HG03097 (cell line): ENCODE data around the gene CACNA1S.

Experiments used
- ATAC-seq: cut with Tn5 transposase; IDR thresholded peaks from one replicate; pipeline ENCODE4 v1.9.1; 2021; ENCODE audit not compliant: unreplicated experiment, low FRiP score

Gene CACNA1S

GRCh38 chr1:201119206-201120197 lies 7.3 kb upstream of the CACNA1S start:
- ATAC-seq, result no peak

- ATAC-seq, result no peak
These were observed 3.9 kb upstream of the CACNA1S start for GRCh38 chr1:201116091-201116490.

GRCh38 chr1:201115390-201115937 lies 3.2 kb upstream of the CACNA1S start:
- no peak for ATAC-seq

- peak; percentile 75 for ATAC-seq
These were observed 2.3 kb upstream of the CACNA1S start for GRCh38 chr1:201114245-201115131.

- ATAC-seq, result no peak
These were observed 1.4 kb upstream of the CACNA1S start for GRCh38 chr1:201113451-201114244.

GRCh38 chr1:201112926-201113325 lies 700 bp upstream of the CACNA1S start:
- no peak for ATAC-seq

GRCh38 chr1:201111672-201112071 lies 554 bp downstream of the CACNA1S start:
- ATAC-seq, result no peak

GRCh38 chr1:201111156-201111555 lies 1.1 kb downstream of the CACNA1S start:
- ATAC-seq, result no peak

GRCh38 chr1:201110616-201111015 lies 1.6 kb downstream of the CACNA1S start:
- no peak for ATAC-seq

GRCh38 chr1:201110138-201110537 lies 2.1 kb downstream of the CACNA1S start:
- ATAC-seq, result no peak

GRCh38 chr1:201109651-201110050 lies 2.6 kb downstream of the CACNA1S start:
- ATAC-seq, result no peak

GRCh38 chr1:201108614-201109013 lies 3.6 kb downstream of the CACNA1S start:
- ATAC-seq, result no peak

- no peak for ATAC-seq
These were observed 6.5 kb downstream of the CACNA1S start for GRCh38 chr1:201105688-201106087.

- no peak for ATAC-seq
These were observed 8.1 kb downstream of the CACNA1S start for GRCh38 chr1:201104141-201104540.

GRCh38 chr1:201103666-201104065 lies 8.6 kb downstream of the CACNA1S start:
- ATAC-seq, result no peak

GRCh38 chr1:201100169-201100930 lies 11.9 kb downstream of the CACNA1S start:
- ATAC-seq, result no peak

- no peak for ATAC-seq
These were observed 13.1 kb downstream of the CACNA1S start for GRCh38 chr1:201098992-201099677.

GRCh38 chr1:201096977-201097856 lies 15.0 kb downstream of the CACNA1S start:
- ATAC-seq, result no peak
